GM23338 (cell line): ENCODE measurements around the gene ZNF106.

Experiments
- CREB1 ChIP-seq: fragments of 250-450 bp; sonication (Bioruptor Pico); IDR thresholded peaks from 2 replicates; pipeline ENCODE4 v1.5.0; 2020; ENCODE audit warnings: low read depth, mild to moderate bottlenecking, moderate library complexity
- EZH2 ChIP-seq: fragments of 200-600 bp; sonication (generic); IDR thresholded peaks from one replicate; pipeline ENCODE4 v1.8.0; 2017; ENCODE audit warnings: antibody characterized with exemption, mild to moderate bottlenecking, low read depth; ENCODE audit not compliant: unreplicated experiment
- EZH2phosphoT487 ChIP-seq: fragments of 200-600 bp; sonication (generic); IDR thresholded peaks from one replicate; pipeline ENCODE4 v1.8.1; 2018; ENCODE audit warnings: antibody characterized with exemption; ENCODE audit not compliant: unreplicated experiment
- JUNB ChIP-seq: IDR thresholded peaks from one replicate; pipeline ENCODE4 v1.6.1; 2016; ENCODE audit warnings: antibody characterized with exemption; ENCODE audit not compliant: unreplicated experiment
- NANOG ChIP-seq: IDR thresholded peaks from 2 replicates; pipeline ENCODE4 v1.6.1; 2016; ENCODE audit warnings: antibody characterized with exemption, borderline replicate concordance
- POLR2AphosphoS5 ChIP-seq: IDR thresholded peaks from 2 replicates; pipeline ENCODE4 v1.6.1; 2016; ENCODE audit warnings: antibody characterized with exemption, low read depth
- STAT1 ChIP-seq: IDR thresholded peaks from one replicate; pipeline ENCODE4 v1.6.1; 2016; ENCODE audit warnings: antibody characterized with exemption; ENCODE audit not compliant: unreplicated experiment
- ZNF331 ChIP-seq: fragments of 250-450 bp; sonication (Bioruptor Pico); IDR thresholded peaks from 2 replicates; pipeline ENCODE4 v1.5.0; 2020; ENCODE audit warnings: low read depth, mild to moderate bottlenecking, moderate library complexity
- TF ChIP-seq, protein P1 (sequence below), 2 experiments: fragments of 200-600 bp in 1 of 2; sonication (generic) in 1 of 2; conservative IDR thresholded peaks; 2 replicates each; pipeline versions ENCODE4 v1.5.1 to v1.6.1; 2016 to 2017; ENCODE audit warnings: antibody characterized with exemption in 2 of 2, low read depth in 2 of 2, mild to moderate bottlenecking in 2 of 2, moderate library complexity in 1 of 2
- TF ChIP-seq, protein P2 (sequence below): IDR thresholded peaks from 2 replicates; pipeline ENCODE4 v1.6.1; 2016; ENCODE audit warnings: antibody characterized with exemption
- TF ChIP-seq, protein P3 (sequence below): IDR thresholded peaks from one replicate; pipeline ENCODE4 v1.6.1; 2018; ENCODE audit warnings: antibody characterized with exemption; ENCODE audit not compliant: unreplicated experiment
- TF ChIP-seq, protein P4 (sequence below): fragments of 250-450 bp; sonication (Bioruptor Pico); IDR thresholded peaks from 2 replicates; pipeline ENCODE4 v1.5.0; 2020; ENCODE audit warnings: mild to moderate bottlenecking, moderate library complexity

DNA sequence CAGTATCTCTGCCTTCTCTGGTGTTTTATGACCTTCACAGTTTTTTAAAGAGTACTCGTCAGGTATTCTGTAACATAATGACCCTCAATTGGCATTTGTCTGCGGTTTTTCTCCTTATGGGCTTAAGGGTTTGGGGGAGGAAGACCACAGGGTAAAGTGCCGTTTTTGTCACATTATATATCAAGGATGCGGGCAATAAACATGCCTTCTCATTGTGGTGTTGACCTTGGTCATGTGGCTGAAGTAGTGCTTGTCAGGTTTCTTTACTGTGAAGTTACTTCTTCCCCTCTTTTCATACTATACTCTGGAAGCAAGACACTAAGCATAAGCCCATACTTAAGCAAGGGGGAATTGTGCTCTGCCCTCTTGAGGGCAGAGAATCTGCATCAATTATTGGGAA, 115.0 kb downstream of the ZNF106 start:
- TF ChIP-seq, protein P1, sequence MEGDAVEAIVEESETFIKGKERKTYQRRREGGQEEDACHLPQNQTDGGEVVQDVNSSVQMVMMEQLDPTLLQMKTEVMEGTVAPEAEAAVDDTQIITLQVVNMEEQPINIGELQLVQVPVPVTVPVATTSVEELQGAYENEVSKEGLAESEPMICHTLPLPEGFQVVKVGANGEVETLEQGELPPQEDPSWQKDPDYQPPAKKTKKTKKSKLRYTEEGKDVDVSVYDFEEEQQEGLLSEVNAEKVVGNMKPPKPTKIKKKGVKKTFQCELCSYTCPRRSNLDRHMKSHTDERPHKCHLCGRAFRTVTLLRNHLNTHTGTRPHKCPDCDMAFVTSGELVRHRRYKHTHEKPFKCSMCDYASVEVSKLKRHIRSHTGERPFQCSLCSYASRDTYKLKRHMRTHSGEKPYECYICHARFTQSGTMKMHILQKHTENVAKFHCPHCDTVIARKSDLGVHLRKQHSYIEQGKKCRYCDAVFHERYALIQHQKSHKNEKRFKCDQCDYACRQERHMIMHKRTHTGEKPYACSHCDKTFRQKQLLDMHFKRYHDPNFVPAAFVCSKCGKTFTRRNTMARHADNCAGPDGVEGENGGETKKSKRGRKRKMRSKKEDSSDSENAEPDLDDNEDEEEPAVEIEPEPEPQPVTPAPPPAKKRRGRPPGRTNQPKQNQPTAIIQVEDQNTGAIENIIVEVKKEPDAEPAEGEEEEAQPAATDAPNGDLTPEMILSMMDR (conservative IDR thresholded peaks at IDR 0.05; ENCODE audit: low read depth in 2 of 2): no peak
- no peak for TF ChIP-seq JUNB
- no peak for TF ChIP-seq EZH2
- no peak for TF ChIP-seq EZH2phosphoT487
- TF ChIP-seq POLR2AphosphoS5: no peak
- TF ChIP-seq STAT1: no peak
- TF ChIP-seq NANOG: no peak
- no peak for TF ChIP-seq CREB1 (CRISPR knock-in tag)
- TF ChIP-seq, protein P2, sequence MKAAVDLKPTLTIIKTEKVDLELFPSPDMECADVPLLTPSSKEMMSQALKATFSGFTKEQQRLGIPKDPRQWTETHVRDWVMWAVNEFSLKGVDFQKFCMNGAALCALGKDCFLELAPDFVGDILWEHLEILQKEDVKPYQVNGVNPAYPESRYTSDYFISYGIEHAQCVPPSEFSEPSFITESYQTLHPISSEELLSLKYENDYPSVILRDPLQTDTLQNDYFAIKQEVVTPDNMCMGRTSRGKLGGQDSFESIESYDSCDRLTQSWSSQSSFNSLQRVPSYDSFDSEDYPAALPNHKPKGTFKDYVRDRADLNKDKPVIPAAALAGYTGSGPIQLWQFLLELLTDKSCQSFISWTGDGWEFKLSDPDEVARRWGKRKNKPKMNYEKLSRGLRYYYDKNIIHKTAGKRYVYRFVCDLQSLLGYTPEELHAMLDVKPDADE: no peak
- TF ChIP-seq, protein P3, sequence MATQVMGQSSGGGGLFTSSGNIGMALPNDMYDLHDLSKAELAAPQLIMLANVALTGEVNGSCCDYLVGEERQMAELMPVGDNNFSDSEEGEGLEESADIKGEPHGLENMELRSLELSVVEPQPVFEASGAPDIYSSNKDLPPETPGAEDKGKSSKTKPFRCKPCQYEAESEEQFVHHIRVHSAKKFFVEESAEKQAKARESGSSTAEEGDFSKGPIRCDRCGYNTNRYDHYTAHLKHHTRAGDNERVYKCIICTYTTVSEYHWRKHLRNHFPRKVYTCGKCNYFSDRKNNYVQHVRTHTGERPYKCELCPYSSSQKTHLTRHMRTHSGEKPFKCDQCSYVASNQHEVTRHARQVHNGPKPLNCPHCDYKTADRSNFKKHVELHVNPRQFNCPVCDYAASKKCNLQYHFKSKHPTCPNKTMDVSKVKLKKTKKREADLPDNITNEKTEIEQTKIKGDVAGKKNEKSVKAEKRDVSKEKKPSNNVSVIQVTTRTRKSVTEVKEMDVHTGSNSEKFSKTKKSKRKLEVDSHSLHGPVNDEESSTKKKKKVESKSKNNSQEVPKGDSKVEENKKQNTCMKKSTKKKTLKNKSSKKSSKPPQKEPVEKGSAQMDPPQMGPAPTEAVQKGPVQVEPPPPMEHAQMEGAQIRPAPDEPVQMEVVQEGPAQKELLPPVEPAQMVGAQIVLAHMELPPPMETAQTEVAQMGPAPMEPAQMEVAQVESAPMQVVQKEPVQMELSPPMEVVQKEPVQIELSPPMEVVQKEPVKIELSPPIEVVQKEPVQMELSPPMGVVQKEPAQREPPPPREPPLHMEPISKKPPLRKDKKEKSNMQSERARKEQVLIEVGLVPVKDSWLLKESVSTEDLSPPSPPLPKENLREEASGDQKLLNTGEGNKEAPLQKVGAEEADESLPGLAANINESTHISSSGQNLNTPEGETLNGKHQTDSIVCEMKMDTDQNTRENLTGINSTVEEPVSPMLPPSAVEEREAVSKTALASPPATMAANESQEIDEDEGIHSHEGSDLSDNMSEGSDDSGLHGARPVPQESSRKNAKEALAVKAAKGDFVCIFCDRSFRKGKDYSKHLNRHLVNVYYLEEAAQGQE: no peak
- TF ChIP-seq, protein P4, sequence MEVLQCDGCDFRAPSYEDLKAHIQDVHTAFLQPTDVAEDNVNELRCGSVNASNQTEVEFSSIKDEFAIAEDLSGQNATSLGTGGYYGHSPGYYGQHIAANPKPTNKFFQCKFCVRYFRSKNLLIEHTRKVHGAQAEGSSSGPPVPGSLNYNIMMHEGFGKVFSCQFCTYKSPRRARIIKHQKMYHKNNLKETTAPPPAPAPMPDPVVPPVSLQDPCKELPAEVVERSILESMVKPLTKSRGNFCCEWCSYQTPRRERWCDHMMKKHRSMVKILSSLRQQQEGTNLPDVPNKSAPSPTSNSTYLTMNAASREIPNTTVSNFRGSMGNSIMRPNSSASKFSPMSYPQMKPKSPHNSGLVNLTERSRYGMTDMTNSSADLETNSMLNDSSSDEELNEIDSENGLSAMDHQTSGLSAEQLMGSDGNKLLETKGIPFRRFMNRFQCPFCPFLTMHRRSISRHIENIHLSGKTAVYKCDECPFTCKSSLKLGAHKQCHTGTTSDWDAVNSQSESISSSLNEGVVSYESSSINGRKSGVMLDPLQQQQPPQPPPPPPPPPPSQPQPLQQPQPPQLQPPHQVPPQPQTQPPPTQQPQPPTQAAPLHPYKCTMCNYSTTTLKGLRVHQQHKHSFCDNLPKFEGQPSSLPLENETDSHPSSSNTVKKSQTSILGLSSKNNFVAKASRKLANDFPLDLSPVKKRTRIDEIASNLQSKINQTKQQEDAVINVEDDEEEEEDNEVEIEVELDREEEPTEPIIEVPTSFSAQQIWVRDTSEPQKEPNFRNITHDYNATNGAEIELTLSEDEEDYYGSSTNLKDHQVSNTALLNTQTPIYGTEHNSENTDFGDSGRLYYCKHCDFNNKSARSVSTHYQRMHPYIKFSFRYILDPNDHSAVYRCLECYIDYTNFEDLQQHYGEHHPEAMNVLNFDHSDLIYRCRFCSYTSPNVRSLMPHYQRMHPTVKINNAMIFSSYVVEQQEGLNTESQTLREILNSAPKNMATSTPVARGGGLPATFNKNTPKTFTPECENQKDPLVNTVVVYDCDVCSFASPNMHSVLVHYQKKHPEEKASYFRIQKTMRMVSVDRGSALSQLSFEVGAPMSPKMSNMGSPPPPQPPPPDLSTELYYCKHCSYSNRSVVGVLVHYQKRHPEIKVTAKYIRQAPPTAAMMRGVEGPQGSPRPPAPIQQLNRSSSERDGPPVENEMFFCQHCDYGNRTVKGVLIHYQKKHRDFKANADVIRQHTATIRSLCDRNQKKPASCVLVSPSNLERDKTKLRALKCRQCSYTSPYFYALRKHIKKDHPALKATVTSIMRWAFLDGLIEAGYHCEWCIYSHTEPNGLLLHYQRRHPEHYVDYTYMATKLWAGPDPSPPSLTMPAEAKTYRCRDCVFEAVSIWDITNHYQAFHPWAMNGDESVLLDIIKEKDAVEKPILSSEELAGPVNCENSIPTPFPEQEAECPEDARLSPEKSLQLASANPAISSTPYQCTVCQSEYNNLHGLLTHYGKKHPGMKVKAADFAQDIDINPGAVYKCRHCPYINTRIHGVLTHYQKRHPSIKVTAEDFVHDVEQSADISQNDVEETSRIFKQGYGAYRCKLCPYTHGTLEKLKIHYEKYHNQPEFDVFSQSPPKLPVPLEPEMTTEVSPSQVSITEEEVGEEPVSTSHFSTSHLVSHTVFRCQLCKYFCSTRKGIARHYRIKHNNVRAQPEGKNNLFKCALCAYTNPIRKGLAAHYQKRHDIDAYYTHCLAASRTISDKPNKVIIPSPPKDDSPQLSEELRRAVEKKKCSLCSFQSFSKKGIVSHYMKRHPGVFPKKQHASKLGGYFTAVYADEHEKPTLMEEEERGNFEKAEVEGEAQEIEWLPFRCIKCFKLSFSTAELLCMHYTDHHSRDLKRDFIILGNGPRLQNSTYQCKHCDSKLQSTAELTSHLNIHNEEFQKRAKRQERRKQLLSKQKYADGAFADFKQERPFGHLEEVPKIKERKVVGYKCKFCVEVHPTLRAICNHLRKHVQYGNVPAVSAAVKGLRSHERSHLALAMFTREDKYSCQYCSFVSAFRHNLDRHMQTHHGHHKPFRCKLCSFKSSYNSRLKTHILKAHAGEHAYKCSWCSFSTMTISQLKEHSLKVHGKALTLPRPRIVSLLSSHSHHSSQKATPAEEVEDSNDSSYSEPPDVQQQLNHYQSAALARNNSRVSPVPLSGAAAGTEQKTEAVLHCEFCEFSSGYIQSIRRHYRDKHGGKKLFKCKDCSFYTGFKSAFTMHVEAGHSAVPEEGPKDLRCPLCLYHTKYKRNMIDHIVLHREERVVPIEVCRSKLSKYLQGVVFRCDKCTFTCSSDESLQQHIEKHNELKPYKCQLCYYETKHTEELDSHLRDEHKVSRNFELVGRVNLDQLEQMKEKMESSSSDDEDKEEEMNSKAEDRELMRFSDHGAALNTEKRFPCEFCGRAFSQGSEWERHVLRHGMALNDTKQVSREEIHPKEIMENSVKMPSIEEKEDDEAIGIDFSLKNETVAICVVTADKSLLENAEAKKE (CRISPR knock-in tag): no peak
- no peak for TF ChIP-seq ZNF331
